Measurements from ENCODE around the gene FAIM. TPM values are rescaled to one million over a fixed set of nuclear protein-coding genes. Genes with fewer than 3 reads are reported as not detected.

The FAIM gene
- polyA plus RNA-seq, 2 of the 4 experiments (the other 2 are of a cell fraction): 13.7 to 20.8 TPM

DNA sequence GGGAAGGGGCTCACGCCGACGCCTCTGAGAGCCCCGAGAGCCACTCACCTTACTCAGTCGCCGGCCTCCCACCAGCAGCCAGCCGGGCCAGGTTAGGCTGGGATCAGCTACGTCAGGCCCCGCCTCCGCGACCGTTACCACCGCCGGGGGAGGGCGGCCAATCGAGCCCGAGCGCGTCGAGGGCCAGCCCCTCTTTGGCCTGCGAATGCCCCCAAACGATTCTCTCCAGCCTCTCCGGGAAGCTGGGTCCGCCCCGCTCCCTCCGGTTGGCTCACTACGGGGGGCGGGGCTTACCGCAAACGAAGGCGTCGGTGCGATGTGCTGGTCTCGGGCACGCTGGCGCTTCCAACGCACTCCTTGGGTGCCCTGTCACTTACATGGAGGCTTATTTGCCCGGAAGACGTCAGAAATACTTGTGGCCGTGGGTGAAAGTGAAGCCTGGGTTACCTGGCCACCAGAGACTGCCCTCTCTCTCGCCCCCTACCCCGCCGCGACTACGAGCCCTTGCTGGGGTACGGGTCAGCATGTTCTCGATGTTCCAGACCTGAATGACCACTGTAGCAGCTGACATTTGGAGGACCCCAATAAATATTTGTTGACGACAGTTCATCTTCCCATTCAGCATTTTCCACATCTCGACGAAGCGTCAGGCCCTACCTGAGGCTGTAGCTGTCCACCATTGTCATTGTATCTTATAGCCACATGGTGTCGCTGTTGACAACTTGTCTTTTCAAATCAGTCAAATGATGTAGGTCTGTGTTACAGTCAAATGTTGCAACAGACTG, 14.2 kb upstream of the FAIM start, which contains the start of gene CEP70:
CEP70 (minus strand) TSS at position 111 of the 785 bp plus-strand sequence. CDS start 21,333 bp downstream, outside the sequence.
- H3K4me3 ChIP-seq: peak within 1 kb of the TSS; percentile 79
- peak within 1 kb of the TSS; percentile 89 to 92 for H3K27ac ChIP-seq
- FAIRE-seq: no peak
- TF ChIP-seq REST (IDR thresholded peaks at IDR 0.05) (no peak), MAX (IDR thresholded peaks at IDR 0.05) (peak; percentile 78), HOXB5 (CRISPR knock-in tag; IDR thresholded peaks at IDR 0.05) (no peak), RCOR1 (IDR thresholded peaks at IDR 0.05; ENCODE audit: low read depth, low read length) (no peak), KDM5A (IDR thresholded peaks at IDR 0.05) (peak; percentile 83), RAD21 (conservative IDR thresholded peaks at IDR 0.05 in 1 of 2, IDR thresholded peaks at IDR 0.05 in 1 of 2) (peak; percentile 75 to 76), POLR2A (IDR thresholded peaks at IDR 0.05; ENCODE audit: low read length) (peak; percentile 57; the same call in 1 of the 2 replicates), E2F6 (IDR thresholded peaks at IDR 0.05; ENCODE audit: borderline replicate concordance, low read depth) (peak; percentile 52; the same call in 1 of the 2 replicates), CTCF (IDR thresholded peaks at IDR 0.05) (peak; percentile 83), PHF8 (IDR thresholded peaks at IDR 0.05; ENCODE audit: borderline replicate concordance, low read depth) (peak; percentile 35), JUN (IDR thresholded peaks at IDR 0.05) (peak in 1 of 2 experiments; percentile 32; a peak in 1 of 5 replicates), SMC3 (IDR thresholded peaks at IDR 0.05) (peak; percentile 70), EHF (CRISPR knock-in tag; IDR thresholded peaks at IDR 0.05) (no peak), CEBPB (IDR thresholded peaks at IDR 0.05) (peak; percentile 79 to 90; a peak in 3 of 4 replicates), MAFK (IDR thresholded peaks at IDR 0.05; ENCODE audit: partially characterized antibody) (peak; percentile 6)
- TF ChIP-seq, protein P1, sequence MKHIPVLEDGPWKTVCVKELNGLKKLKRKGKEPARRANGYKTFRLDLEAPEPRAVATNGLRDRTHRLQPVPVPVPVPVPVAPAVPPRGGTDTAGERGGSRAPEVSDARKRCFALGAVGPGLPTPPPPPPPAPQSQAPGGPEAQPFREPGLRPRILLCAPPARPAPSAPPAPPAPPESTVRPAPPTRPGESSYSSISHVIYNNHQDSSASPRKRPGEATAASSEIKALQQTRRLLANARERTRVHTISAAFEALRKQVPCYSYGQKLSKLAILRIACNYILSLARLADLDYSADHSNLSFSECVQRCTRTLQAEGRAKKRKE (CRISPR knock-in tag; IDR thresholded peaks at IDR 0.05; ENCODE audit: low read depth): no peak
- POLR2A ChIA-PET: interaction anchor here (0.6 to 2.4 kb wide), 11 partner anchors 15 to 341 kb away, joined by 3 to 28 read pairs (median 5); partner anchors contain the start of gene ESYT3
- CTCF ChIA-PET: interaction anchor here (0.6 to 14.6 kb wide), 43 partner anchors 9 to 759 kb away, joined by 3 to 224 read pairs (median 4); partner anchors contain the start of genes FAIM and NME9
- DNase-seq (ENCODE audit: low read depth in 1 of 2, low spot score in 1 of 2): peak; percentile 68 to 91
- peaks cover 23% of the 10 kb centered on the region for H3K4me1 ChIP-seq
- H3K9me3 ChIP-seq: 0 out of 3 replicates have a peak, but pooled peaks cover 2% of the 10 kb centered on the region
- peak within 1 kb of the TSS; percentile 83 for H3K4me2 ChIP-seq
- ATAC-seq: peak; percentile 98 to 99
- 4% methylated on average over 14 of the region's 52 CpGs for WGBS (ENCODE audit: missing lambda C conversion rate)
